HG03571 (cell line): ENCODE results near the gene C19orf12.

ENCODE experiments used
- ATAC-seq: cut with Tn5 transposase; IDR thresholded peaks from one replicate; pipeline ENCODE4 v1.9.1; 2021; ENCODE audit not compliant: unreplicated experiment

C19orf12 gene

DNA sequence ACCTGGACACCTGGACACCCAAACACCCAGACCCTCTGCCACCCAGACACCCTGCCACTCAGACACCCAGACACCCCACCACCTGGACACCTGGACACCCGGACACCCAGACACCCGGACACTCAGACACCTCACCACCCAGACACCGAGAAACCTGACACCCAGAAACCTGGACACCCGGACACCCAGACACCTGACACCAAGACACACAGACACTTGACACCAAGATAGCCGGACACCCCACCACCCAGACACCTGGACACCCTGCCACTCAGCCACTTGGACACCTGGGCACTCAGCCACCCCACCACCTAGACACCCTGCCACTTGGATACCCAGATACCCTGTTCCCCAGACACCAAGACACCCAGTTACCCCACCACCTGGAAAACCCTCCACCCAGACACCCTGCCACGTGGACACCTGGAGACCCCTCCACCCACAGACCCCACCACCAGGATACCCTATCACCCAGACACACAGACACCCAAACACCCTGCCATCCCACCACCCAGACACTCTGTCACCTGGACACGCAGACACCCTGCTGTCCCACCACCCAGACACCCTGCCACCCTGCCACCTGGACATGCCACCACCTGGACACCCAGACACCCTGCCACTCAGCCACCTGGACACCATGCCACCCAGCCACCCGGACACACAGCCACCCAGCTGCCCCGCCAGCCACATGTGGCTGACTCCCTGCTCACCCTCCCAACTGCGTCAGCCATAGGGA, 17.4 kb downstream of the C19orf12 start:
- ATAC-seq: no peak

DNA sequence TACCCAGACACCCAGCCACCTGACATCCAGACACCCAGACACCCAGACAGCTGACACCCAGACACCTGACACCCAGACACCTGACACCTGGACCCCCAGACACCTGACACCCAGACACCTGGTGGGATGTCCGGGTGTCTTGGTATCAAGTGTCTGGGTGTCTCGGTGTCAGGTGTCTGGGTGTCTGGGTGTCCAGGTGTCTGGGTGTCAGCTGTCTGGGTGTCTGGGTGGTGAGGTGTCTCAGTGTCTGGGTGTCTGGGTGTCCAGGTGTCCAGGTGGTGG, 18.6 kb downstream of the C19orf12 start:
- no peak for ATAC-seq

DNA sequence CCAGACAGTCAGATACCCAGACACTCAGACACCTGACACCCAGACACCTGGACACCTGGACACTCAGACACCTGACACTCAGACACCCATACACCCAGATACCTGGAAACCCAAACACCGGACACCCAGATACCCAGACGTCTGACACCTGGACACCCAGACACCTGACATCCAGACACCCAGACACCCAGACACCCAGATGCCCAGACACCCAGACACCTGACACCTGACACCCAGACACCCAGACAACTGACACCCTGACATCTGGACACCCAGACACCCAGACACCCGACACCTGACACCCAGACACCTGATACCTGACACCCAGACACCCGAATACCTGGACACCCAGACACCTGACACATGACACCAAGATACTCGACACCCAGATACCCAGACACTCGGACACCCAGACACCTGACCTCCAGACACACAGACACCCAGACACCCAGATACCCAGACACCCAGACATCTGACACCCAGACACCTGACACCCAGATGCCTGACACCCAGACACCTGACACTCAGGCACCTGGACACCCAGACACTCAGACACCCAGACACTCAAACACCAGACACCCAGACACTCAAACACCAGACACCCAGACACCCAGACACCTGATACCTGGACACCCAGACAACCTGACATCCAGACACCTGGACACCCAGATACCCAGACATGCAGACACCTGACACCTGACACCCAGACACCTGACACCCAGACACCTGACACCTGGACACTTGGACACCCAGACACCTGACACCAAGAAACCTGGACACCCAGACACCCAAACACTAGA, 19.1 kb downstream of the C19orf12 start:
- ATAC-seq: no peak

DNA sequence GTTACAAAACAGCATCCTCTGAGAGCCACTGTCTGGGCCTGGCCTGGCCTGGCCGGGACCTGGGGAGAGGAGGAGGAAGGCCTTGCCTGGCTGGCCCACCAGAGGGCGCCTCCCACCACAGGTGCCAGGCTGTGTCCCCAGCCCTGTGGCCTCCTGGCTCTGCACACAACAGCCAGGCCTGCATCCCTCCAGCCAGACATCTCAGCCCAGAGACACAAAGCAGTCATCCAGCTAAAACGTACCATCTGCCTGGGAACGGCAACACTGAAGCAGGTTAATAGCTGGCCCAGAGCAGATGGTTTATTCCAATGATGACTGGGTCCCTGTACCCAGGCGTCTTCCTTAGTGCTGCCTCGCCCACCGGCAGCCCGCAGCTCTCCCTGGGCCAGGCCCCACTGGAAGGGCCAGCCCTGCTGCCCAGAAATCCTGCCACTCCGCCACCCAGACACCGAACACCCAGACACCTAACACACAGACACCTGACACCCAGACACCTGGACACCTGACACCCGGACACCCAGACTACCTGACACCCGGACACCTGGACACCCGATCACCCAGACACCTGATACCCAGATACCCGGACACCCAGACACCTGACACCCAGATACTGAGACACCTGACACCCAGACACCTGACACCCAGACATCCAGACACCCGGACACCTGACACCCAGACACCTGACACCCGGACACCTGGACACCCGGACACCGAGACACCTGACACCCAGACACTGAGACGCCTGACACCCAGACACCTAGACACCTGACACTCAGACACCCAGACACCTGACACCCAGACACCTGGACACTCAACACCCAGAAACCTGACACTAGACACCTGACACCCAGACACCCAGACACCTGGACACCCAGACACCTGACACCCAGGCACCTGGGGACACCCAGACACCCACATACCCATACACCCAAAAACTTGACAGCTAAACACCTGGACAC, 20.1 kb downstream of the C19orf12 start:
- no peak for ATAC-seq

DNA sequence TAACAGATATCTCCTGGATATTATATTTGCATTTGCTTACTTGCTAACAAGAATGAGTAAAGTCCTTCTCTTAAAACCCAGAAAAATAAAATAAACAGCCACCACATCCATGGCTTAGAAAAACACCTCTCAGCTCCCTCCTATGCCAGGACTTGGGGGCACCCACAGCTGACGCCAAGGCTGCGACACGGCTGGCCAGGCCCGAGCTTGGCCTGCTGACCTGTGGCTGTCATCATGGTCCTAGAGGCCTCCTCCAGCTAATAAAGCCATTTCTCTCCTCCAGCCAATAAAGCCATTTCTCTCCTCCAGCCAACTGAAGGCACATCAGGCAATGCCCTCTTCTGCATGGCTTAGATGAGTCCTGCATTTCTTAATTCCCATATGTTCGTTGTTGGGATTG, 20.9 kb downstream of the C19orf12 start:
- ATAC-seq: no peak

DNA sequence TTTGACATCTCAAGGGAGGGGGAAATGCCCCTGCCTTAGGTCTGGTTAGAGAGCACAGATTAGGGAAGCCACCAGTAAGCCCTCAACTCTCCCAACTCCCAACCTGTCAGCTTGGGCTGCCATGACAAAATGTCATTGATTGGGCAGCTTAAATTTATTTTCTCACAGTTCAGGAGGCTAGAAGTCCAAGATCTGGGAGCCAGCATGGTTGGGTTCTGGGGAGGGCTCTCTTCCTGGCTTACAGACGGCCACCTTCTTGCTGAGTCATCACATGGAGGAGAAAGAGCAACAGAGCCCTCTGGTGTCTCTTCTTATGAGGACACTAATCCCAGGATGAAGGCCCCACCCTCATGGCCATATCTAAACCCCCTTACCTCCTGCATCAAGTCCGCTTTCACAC, 24.2 kb downstream of the C19orf12 start:
- no peak for ATAC-seq

DNA sequence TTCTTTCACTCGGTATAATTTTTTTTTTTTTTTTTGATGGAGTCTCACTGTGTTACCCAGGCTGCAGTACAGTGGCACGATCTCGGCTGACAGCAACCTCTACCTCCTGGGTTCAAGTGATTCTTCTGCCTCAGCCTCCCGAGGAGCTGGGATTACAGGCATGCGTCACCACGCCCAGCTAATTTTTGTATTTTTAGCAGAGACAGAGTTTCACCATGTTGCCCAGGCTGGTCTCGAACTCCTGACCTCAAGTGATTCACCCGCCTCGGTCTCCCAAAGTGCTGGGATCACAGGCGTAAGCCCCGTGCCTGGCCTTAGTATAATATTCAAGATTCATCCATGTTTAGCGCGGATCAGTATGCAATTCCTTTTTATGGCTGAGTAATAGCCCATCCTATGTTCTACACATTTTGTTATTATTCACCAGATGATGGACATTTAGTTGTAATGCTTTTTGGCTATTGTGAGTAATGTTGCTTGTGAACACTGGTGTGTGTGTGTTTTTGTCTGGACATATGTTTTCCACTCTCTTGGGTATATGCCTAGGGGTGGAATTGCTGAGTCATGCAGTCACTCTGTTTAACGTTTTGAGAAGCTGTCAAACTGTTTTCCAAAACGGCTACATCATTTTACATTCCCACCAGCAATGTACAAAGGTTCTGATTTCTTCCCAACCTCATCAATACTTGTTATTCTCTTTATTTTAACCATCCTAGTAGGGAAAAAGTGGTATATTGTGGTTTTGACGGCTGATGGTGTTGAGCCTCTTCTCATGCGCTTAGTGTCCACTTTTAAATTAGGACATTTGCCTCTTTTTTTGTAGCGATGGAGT, 26.9 kb downstream of the C19orf12 start:
- ATAC-seq: no peak

DNA sequence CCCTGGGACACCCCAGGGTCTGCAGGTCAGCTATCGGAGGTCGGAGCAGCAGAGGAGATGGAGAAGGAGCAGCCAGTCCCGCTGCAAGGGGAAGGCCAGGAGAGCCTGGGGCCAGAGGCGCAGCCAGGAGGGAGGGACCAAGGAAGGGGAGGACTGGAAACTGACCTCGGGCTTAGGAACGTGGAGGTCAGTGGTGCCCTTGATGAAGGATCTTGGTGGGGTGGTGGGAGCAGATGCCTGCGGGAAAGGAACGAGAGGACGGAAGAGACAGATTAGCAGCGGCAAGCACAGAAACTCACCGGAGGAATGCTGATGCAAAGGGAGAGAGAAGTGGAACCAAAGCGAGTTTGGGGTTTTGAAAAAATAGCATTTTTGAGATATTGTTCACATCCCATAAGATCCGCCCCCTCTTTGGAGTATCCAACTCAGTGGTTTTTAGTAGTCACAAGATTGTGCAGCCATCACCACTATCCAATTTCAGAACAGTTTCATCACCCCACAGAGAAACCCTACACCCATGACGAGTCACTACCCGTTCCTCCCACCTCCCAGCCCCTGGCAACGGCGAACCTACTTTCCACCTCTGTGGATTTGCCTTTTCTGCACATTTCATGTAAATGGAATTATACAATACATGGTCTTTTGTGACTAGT, 27.7 kb downstream of the C19orf12 start:
- ATAC-seq: no peak

DNA sequence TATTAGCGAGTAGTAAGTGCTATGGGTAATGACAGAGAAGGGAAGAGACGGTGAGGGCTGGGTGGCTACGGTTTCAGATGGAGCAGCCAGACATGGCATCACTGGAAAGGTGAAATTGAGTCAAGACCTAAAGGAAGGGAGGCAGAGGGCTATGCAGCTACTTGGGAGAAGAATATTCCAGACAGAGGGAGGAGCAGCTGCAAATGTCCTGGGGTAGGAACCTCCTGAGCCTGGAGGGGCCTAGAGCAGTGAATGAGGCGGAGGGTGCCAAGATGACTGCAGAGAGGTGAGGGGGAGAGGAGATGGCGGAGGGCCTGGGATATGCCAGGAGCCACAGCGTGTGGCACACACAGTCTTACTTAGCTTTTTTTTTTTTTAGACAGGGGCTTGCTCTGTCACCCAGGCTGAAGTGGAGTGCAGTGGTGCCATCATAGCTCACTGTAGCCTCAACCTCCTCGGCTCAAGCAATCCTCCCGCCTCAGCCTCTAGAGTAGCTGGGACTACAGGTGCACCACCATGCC, 28.7 kb downstream of the C19orf12 start:
- no peak for ATAC-seq

DNA sequence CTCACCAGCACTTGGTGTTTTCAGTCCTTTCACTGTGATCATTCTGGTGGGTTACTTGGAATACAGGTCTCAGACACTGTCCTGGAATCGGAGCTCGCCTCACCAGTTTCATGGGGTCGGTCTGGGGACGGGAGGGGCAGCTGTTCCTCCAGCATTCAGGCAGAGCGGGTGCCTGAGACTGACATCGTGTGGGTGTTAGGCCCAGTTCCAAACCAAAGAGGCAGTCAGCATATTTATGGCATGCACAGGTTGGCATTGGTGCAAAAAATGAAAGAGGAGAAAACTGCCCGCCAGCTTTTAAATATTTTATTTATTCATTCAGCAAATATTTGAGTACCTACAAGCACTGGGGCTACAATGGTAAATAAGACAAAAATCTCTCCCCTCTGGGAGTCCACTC, 29.7 kb downstream of the C19orf12 start:
- ATAC-seq: no peak

DNA sequence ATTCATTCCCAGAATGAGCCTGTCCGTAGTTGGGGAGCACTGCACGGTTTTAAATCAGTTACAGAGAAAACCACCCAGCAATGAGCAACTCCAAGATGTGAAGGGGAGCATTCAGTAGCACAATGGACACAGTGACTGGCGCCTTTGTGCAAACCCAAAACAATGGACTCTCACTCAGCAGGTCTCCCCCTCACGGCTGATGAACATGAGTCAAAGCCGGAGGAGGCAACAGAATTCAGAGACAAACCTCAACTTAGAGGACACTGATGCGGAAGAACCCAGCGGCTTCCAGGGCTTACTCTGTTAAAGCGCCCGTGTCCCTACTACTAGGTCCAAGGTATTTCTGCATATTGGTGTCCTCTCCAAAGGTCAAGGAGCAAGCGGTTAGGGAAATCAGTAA, 32.1 kb downstream of the C19orf12 start:
- ATAC-seq: no peak

DNA sequence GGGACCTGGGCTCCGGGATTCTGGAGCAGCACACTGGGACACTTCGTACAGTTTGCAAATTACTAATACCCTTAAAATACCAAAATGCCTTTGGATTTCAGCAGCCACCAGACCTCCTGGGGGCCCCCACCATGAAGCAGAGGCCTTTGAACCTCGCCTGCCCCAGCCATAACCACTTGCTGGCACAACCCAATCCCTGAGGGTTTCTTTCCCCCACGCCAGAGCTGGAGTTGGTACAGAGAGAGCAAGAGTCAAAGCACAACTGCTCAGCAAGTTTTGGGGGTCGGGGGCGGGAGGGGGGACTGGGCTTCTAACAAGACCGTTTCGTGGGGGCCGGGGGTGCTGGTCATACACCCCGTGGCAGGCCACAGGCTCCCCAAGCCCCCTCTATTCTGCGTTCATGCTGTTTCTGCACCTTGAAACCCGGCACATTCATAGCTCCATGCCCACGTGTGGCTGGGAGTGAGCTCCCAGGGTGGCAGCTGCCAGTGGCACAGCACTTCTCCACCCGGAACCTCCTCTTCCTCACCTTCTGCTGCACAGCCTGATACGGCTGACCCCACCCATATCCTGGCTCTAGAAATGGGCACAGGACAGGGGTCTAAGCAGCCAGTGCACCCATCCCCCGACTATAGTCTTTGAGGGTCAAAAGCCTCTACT, 32.7 kb downstream of the C19orf12 start:
- no peak for ATAC-seq

DNA sequence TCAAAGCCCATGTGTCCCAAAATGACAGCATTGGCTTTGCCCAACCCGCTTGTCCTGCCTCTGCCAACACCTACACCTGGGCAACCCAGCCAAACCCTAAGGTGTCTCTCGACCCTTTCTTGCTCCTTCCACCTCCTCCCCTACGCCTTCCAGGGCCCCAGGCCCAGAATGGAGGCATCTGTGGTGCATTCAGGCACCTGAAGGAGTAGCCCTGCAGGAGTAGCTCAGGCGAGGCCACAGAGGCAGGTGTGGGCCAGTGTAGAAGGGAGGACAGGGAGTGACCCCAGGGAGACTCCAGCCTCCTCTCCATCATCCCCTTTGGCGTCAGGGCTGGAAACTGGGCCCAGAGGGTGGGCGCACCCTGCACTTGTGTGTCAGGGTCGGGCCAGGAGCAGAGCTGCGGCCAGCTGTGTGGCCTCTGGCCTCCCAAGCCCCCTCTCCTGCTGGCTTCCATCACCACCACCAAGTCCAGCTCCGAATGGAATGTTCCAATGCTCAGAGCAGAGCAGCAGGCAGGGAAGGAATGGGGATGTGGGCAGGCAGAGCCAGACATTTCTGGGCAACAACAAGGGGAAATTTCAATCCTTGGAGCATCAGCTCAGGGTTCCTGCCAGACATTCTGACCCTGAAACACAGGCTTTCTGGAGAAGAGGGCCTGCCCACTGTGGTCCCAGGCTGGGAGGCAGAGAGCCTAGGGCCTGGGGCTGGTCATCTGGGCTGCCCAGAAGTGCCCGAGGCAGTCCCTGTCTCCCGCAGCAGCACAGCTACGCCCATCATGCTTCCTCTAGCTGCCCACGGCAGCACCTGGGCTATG, 33.4 kb downstream of the C19orf12 start:
- no peak for ATAC-seq

DNA sequence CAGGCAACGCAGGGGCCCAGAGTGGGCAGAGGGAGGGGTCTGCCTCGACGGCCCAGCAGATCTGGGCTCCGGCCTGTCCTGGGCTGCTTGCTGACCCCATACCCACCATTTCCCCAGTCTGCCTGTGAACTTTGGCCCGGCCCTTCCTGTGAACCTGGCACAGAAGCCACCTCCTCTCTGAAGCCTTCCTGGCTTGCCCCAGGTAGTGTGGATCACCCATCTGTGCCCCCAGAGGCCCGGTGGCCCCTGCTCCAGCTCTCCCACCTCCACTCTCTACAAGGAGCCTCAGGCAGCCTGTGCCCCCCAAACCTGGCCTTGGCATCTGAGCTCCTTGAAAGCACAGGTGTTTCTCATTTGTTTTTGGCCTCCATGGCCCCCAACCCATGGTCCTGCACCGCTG, 34.1 kb downstream of the C19orf12 start:
- no peak for ATAC-seq

DNA sequence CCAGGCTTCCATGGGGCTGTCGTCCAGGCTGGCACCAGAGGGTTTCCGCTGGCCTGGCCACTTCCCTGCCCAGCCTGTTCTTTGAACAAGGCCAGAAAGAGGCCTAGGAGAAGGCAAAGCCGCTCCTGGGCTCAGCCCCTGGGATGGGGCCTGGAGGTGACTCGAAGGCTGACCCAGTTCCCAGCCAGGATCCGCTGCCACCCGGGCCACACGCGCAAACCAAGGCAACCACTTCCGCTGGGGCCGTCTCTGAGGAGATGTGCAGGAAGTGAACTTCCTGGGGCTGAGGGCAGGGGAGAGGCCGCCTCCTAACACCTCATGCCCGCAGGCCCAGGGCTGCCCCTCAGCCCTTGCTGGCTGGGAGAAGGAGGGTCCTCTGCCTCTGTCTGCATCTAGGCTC, 34.6 kb downstream of the C19orf12 start:
- peak; percentile 77 for ATAC-seq

DNA sequence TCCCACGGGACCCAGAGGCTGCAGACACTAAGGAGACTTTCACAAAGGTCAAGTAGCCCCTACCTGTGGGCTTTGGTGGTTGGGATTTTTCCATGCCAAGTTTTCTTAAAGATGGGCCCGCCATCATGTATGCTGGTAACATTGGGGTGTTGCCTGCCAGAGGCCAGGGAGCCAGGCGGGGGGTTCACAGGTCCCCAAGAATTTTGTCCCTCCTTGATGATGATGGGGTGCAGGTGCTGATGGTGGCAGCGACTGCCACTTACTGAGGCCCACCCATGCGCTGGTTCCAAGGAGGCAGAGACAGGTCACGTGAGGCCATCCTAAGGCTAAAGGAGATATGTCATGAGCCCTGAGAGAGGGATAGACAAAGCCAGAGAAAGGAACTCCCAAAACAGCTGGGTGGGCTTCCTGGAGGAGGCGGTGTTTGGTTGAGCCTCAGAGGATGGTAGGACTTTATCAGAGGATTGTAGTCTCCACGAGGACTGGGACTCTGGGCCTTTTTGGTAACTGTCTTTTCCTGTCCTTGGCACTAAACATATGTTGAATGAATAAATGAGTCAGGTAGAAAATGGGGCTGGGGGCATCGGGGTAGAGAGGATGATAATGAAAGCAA, 35.4 kb downstream of the C19orf12 start:
- ATAC-seq: no peak

DNA sequence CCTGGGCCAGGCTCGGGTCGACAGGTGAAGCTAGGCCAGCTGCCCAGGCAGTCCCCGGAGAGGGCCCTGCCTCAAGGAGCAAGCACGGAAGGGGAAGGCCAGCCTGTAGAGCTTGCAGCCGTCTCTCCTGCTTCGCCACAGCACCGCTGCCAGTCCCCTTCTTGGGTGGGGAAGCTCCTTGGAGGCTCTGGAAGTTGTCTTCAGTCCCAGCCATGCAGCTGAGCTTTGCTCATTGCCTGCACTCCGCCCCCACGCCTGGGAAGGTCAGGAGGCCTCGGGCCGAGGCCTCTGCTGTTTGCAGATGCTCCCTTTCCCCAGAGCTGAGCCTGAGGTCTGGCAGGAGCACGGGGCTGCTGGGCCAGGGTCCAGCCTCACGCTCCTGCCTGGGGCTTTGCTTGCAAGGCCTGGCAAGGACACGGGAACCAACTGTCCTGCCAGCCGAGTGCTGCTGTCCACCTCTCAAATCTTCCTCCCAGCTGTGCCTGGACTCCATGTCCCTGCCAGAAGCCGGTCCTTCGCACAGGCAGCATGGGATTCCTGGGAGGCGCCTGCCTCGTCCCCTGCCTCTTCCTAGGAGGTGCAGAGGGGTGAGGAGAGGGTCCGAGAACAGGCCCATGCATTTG, 36.5 kb downstream of the C19orf12 start:
- no peak for ATAC-seq
